Measurements from ENCODE around the gene TMEM19. TPM values are rescaled to one million over a fixed set of nuclear protein-coding genes. Genes with fewer than 3 reads are reported as not detected.

TMEM19 gene
- total RNA-seq, 1 donor from 2014 or later: 39.7 TPM

DNA sequence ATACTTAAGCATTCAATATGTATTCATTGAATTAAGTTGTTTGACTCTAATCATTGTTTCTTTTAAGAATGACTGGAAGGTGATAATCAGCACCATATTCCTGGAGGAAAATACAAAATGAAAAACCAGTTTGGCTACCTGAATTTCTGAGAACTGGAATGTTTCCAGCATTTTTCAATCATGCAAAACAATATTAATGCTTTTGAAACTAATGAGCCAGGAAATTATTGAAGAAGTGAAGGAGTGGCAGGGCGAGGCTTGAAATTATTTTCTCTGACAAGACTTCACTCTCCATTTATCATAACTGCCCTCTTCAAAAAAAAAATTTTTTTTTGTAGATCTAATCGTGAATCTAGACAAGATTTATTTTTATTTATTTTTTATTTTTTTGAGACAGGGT is 19.0 kb downstream of the TMEM19 start:
- peaks cover 20% of the 10 kb centered on the region for H3K36me3 ChIP-seq
- TF ChIP-seq CTCF (IDR thresholded peaks at IDR 0.05): no peak

GRCh38 chr12:71708658-71709057 is 22.8 kb downstream of the TMEM19 start:
- intact Hi-C loops (cut with DNase I): no loop called here
- Histone ChIP-seq H3K4me3 (no peak overlapping the region), H3K4me1 (no peaks in the 10 kb centered on the region), H3K27ac (no peak overlapping the region), H3K36me3 (peaks cover 5% of the 10 kb centered on the region), H3K9me3 (peaks cover 9% of the 10 kb centered on the region), H3K27me3 (no peaks in the 10 kb centered on the region)
- ATAC-seq (no peak), DNase-seq (no peak)
- no peak for TF ChIP-seq CTCF (IDR thresholded peaks at IDR 0.05)

More for the DNA sequence above, 19.0 kb downstream of the TMEM19 start:
- no peak for DNase-seq
- H3K27me3 ChIP-seq: no peaks in the 10 kb centered on the region
- intact Hi-C loops (cut with DNase I): no loop called here
- no peaks in the 10 kb centered on the region for H3K4me1 ChIP-seq
- no peak for ATAC-seq
- H3K27ac ChIP-seq: no peak overlapping the region
- no peak overlapping the region for H3K4me3 ChIP-seq
- H3K9me3 ChIP-seq: no peaks in the 10 kb centered on the region

DNA sequence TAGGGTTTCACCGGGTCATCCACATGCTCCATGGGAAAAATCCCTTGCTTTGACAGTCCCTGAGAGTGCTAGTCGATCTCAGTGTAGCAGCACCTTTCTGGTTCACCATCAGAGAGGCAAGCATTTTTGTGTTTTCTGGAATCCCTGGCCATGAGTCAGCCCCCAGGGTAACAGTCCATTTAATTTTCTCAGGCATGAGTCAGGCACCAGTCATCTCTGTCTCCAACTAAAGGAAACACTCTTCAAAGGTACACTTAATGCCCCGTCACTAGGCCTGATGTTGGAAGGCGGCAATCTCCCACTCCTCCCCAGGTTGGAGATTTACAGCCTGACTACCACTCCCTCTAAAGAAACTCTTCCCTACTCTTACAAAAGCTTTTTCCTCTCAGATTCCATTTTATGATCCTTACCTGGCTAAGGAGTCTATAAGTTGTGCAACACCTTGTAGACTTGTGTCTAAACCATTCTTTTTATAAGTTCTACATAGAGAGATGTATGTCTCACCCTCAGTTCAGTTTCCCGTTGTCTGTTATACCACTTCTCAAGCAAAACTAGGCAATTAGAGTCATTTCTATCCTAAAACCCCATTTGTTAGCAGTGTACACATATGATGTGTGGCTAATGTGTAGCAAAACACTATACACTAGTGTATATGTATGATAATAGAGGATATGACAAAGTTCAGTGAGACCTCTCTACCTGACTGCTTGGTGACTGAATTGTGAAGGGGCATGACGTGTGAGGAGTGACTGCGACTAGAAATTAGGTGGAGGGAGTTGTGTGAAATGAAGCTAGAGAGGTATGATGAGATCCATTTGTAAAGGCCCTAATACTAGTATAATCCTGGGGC is 24.6 kb downstream of the TMEM19 start:
- TF ChIP-seq CTCF (IDR thresholded peaks at IDR 0.05): no peak
- intact Hi-C loops (cut with DNase I): no loop called here
- no peaks in the 10 kb centered on the region for H3K27me3 ChIP-seq
- no peak for DNase-seq
- no peak overlapping the region for H3K4me3 ChIP-seq
- no peaks in the 10 kb centered on the region for H3K4me1 ChIP-seq
- no peak overlapping the region for H3K27ac ChIP-seq
- peaks cover 16% of the 10 kb centered on the region for H3K9me3 ChIP-seq
- no peak for ATAC-seq
- no peaks in the 10 kb centered on the region for H3K36me3 ChIP-seq

GRCh38 chr12:71718611-71719010 is 32.7 kb downstream of the TMEM19 start:
- no peak overlapping the region for H3K27ac ChIP-seq
- intact Hi-C loops (cut with DNase I): no loop called here
- ATAC-seq (no peak), DNase-seq (no peak)
- no peaks in the 10 kb centered on the region for H3K27me3 ChIP-seq
- no peak for TF ChIP-seq CTCF (IDR thresholded peaks at IDR 0.05)
- no peaks in the 10 kb centered on the region for H3K36me3 ChIP-seq
- H3K4me1 ChIP-seq: no peaks in the 10 kb centered on the region
- no peak overlapping the region for H3K4me3 ChIP-seq
- H3K9me3 ChIP-seq: peaks cover 7% of the 10 kb centered on the region

DNA sequence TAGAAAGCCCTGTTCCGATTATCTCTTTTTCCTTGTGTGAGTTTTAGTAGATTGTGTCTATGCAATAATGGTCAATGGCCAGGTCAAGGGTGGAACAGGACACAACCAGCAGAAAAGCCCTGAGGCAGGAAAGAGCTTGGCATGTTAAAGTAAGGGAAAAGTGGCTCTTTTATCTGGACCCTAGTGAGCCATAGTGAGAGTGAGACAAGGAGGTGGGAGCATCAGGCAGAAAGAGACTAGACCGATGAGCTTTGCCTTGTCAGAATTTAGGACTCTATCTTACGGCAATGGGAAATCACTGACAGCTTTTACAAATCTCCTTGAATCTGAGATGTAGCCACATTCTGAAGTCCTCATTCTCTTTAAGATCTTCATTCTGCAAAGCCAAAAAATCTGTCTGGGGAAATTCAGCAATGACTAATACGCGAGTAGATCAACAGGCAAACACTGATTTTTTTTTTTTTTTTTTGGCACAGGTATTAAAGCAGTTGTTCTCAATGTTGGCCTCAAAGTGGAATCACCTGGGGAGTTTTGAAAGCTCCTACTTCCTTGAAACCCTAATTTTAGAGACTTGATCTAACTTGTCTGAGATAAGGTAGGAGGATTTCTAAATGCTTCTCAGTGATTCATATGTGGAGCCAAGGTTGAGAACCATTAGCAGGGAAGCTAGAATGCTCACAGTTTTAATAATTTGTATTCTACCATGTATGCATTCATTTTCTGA is 33.9 kb downstream of the TMEM19 start:
- Histone ChIP-seq H3K4me1 (no peaks in the 10 kb centered on the region), H3K27ac (no peak overlapping the region), H3K4me3 (no peak overlapping the region), H3K36me3 (no peaks in the 10 kb centered on the region), H3K9me3 (no peaks in the 10 kb centered on the region), H3K27me3 (no peaks in the 10 kb centered on the region)
- DNase-seq: no peak
- no peak for TF ChIP-seq CTCF (IDR thresholded peaks at IDR 0.05)
- intact Hi-C loops (cut with DNase I): no loop called here
- ATAC-seq: peak; percentile 39
